Liver (tissue), 9 donors: ENCODE measurements around the gene MADCAM1. TPM values are rescaled to one million over a fixed set of nuclear protein-coding genes. Genes with fewer than 3 reads are reported as not detected.

ENCODE experiments used
- DNase-seq: peaks from one replicate; pipeline ENCODE4 v3.0.0-alpha.2; 2017; ENCODE audit warnings: low spot score
- H3K27ac ChIP-seq, 2 donors: one replicate each; pipeline ENCODE4 v1.7.0; 2013; ENCODE audit warnings: inconsistent platforms in 2 of 2, low read length in 2 of 2, control low read depth in 1 of 2, low read depth in 1 of 2, mild to moderate bottlenecking in 1 of 2
- H3K27me3 ChIP-seq, 4 donors: one replicate each; pipeline versions ENCODE4 v1.6.1 to v1.7.0; 2013; ENCODE audit warnings: low read length in 3 of 4, inconsistent platforms in 1 of 4, mild to moderate bottlenecking in 1 of 4, moderate library complexity in 1 of 4; ENCODE audit not compliant: control insufficient read depth in 4 of 4, insufficient read depth in 4 of 4
- H3K36me3 ChIP-seq, 4 donors: one replicate each; pipeline versions ENCODE4 v1.6.1 to v1.7.0; 2013; ENCODE audit warnings: low read length in 3 of 4, mild to moderate bottlenecking in 3 of 4, low read depth in 1 of 4, moderate library complexity in 1 of 4; ENCODE audit not compliant: control insufficient read depth in 4 of 4, insufficient read depth in 3 of 4
- H3K4me1 ChIP-seq, 4 donors: one replicate each; pipeline versions ENCODE4 v1.6.1 to v1.7.0; 2013; ENCODE audit warnings: low read length in 3 of 4, mild to moderate bottlenecking in 3 of 4, moderate library complexity in 1 of 4; ENCODE audit not compliant: control insufficient read depth in 4 of 4, insufficient read depth in 4 of 4
- H3K4me3 ChIP-seq, 3 donors: one replicate each; pipeline versions ENCODE4 v1.6.1 to v1.7.0; 2013; ENCODE audit warnings: low read length in 3 of 3, control low read depth in 1 of 3, low read depth in 1 of 3, mild to moderate bottlenecking in 1 of 3
- H3K9ac ChIP-seq, 2 donors: one replicate each; pipeline ENCODE4 v1.7.0; 2013; ENCODE audit warnings: low read length in 2 of 2, mild to moderate bottlenecking in 2 of 2, moderate library complexity in 2 of 2, control low read depth in 1 of 2, low read depth in 1 of 2
- H3K9me3 ChIP-seq, 4 donors: one replicate each; pipeline versions ENCODE4 v1.6.1 to v1.7.0; 2013; ENCODE audit warnings: low read length in 3 of 4; ENCODE audit not compliant: control insufficient read depth in 4 of 4
- EGR1 ChIP-seq, 2 donors: IDR thresholded peaks; 2 replicates each; pipeline ENCODE4 v1.6.1; 2016 to 2018; ENCODE audit warnings: antibody characterized with exemption in 2 of 2, low read depth in 2 of 2
- FOXA1 ChIP-seq: IDR thresholded peaks from 2 replicates; pipeline ENCODE4 v1.6.1; 2016; ENCODE audit warnings: antibody characterized with exemption
- FOXA2 ChIP-seq: IDR thresholded peaks from 2 replicates; pipeline ENCODE4 v1.6.1; 2016; ENCODE audit warnings: antibody characterized with exemption
- GABPA ChIP-seq, 2 donors: IDR thresholded peaks in 1 of 2; conservative IDR thresholded peaks in 1 of 2; 2 replicates each; pipeline ENCODE4 v1.6.1; 2016; ENCODE audit warnings: antibody characterized with exemption in 2 of 2, mild to moderate bottlenecking in 1 of 2, moderate library complexity in 1 of 2
- HNF4A ChIP-seq, 2 donors: conservative IDR thresholded peaks; 2 replicates each; pipeline ENCODE4 v1.6.1; 2016; ENCODE audit warnings: antibody characterized with exemption in 2 of 2, mild to moderate bottlenecking in 2 of 2
- HNF4G ChIP-seq: IDR thresholded peaks from 2 replicates; pipeline ENCODE4 v1.6.1; 2016; ENCODE audit warnings: antibody characterized with exemption
- SP1 ChIP-seq: IDR thresholded peaks from 2 replicates; pipeline ENCODE4 v1.6.1; 2018; ENCODE audit warnings: antibody characterized with exemption, mild to moderate bottlenecking
- TAF1 ChIP-seq: conservative IDR thresholded peaks from 2 replicates; pipeline ENCODE4 v1.6.1; 2016; ENCODE audit warnings: antibody characterized with exemption, mild to moderate bottlenecking
- WGBS: extraction: QIAGEN DNeasy Blood & Tissue Kit; methylation state at CpG from one replicate; pipeline ENCODE4 v1.1.7; 2013; 5-methylcytosine and 5-hydroxymethylcytosine counted together
- polyA plus RNA-seq, 2 donors: library from polyadenylated mRNA; stranded (reverse) in 1 of 2; unstranded in 1 of 2; fragments of 200-250 nt in 1 of 2; fragments of >200 nt in 1 of 2; fragmentation: Nextera tagmentation in 1 of 2; extraction: Ambion mirVana in 1 of 2; gene quantifications; one replicate each; pipeline versions ENCODE4 v1.2.1 to v1.2.3, GENCODE V29; 2013 to 2015
- total RNA-seq, 2 donors: library from RNA; depleted of rRNA; stranded (reverse); fragments of >200 nt; gene quantifications; one replicate each; pipeline ENCODE4 v1.2.3, GENCODE V29; 2014
- TF ChIP-seq, protein P1 (sequence below): IDR thresholded peaks from 2 replicates; pipeline ENCODE4 v1.6.1; 2016; ENCODE audit warnings: antibody characterized with exemption
- TF ChIP-seq, protein P2 (sequence below): IDR thresholded peaks from 2 replicates; pipeline ENCODE4 v1.6.1; 2016; ENCODE audit warnings: antibody characterized with exemption
- TF ChIP-seq, protein P3 (sequence below): IDR thresholded peaks from 2 replicates; pipeline ENCODE4 v1.6.1; 2016; ENCODE audit warnings: antibody characterized with exemption
- TF ChIP-seq, protein P4 (sequence below): fragments of 150-350 bp; IDR thresholded peaks from 2 replicates; pipeline ENCODE4 v1.5.1; 2017; ENCODE audit warnings: improper control_type of control experiment, low read depth, low read length; ENCODE audit not compliant: missing input control
- donor health status: healthy.
- donor health status: healthy.
- donor health status: healthy.
- donor health status: healthy.
- donor health status: healthy.

MADCAM1 gene
- total and polyA plus RNA-seq, 4 donors, result 0.17 to 0.32 (median 0.24) TPM

GRCh38 chr19:513368-514165 is 17.3 kb downstream of the MADCAM1 start:
- no peak overlapping the region for H3K27ac ChIP-seq
- no peak for DNase-seq
- H3K9me3 ChIP-seq, result no peaks in the 10 kb centered on the region
- H3K4me1 ChIP-seq, result peaks cover 0 to 9% (median 4%) of the 10 kb centered on the region in 4 donors
- WGBS, result 82% methylated on average over 10 of the region's 10 CpGs
- H3K9ac ChIP-seq, result no peak overlapping the region
- H3K27me3 ChIP-seq, result no peaks in the 10 kb centered on the region
- H3K4me3 ChIP-seq, result no peak overlapping the region
- H3K36me3 ChIP-seq, result no peaks in the 10 kb centered on the region
- TF ChIP-seq FOXA2 (no peak), GABPA (IDR thresholded peaks at IDR 0.05 in 1 of 2, conservative IDR thresholded peaks at IDR 0.05 in 1 of 2) (no peak), SP1 (no peak)
- TF ChIP-seq, protein P1, sequence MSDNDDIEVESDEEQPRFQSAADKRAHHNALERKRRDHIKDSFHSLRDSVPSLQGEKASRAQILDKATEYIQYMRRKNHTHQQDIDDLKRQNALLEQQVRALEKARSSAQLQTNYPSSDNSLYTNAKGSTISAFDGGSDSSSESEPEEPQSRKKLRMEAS, result no peak
- TF ChIP-seq, protein P2, sequence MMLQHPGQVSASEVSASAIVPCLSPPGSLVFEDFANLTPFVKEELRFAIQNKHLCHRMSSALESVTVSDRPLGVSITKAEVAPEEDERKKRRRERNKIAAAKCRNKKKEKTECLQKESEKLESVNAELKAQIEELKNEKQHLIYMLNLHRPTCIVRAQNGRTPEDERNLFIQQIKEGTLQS, result no peak

- WGBS, result 96% methylated on average over 9 of the region's 9 CpGs
These were observed 17.9 kb downstream of the MADCAM1 start for GRCh38 chr19:514166-514663.

More at GRCh38 chr19:514166-514663, 17.9 kb downstream of the MADCAM1 start:
- H3K4me3 ChIP-seq, result no peak overlapping the region
- no peaks in the 10 kb centered on the region for H3K9me3 ChIP-seq
- no peak overlapping the region for H3K27ac ChIP-seq
- no peak overlapping the region for H3K9ac ChIP-seq
- peaks cover 0 to 5% (median 2%) of the 10 kb centered on the region in 4 donors for H3K4me1 ChIP-seq
- H3K27me3 ChIP-seq, result no peaks in the 10 kb centered on the region
- DNase-seq, result no peak
- H3K36me3 ChIP-seq, result no peaks in the 10 kb centered on the region
- TF ChIP-seq, protein P3, sequence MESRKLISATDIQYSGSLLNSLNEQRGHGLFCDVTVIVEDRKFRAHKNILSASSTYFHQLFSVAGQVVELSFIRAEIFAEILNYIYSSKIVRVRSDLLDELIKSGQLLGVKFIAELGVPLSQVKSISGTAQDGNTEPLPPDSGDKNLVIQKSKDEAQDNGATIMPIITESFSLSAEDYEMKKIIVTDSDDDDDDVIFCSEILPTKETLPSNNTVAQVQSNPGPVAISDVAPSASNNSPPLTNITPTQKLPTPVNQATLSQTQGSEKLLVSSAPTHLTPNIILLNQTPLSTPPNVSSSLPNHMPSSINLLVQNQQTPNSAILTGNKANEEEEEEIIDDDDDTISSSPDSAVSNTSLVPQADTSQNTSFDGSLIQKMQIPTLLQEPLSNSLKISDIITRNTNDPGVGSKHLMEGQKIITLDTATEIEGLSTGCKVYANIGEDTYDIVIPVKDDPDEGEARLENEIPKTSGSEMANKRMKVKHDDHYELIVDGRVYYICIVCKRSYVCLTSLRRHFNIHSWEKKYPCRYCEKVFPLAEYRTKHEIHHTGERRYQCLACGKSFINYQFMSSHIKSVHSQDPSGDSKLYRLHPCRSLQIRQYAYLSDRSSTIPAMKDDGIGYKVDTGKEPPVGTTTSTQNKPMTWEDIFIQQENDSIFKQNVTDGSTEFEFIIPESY, result no peak
- TF ChIP-seq SP1 (no peak), TAF1 (no peak), HNF4A (conservative IDR thresholded peaks at IDR 0.05) (no peak), HNF4G (no peak), EGR1 (IDR thresholded peaks at IDR 0.05; ENCODE audit: low read depth in 2 of 2) (no peak), FOXA2 (no peak), FOXA1 (no peak)
- TF ChIP-seq, protein P4, sequence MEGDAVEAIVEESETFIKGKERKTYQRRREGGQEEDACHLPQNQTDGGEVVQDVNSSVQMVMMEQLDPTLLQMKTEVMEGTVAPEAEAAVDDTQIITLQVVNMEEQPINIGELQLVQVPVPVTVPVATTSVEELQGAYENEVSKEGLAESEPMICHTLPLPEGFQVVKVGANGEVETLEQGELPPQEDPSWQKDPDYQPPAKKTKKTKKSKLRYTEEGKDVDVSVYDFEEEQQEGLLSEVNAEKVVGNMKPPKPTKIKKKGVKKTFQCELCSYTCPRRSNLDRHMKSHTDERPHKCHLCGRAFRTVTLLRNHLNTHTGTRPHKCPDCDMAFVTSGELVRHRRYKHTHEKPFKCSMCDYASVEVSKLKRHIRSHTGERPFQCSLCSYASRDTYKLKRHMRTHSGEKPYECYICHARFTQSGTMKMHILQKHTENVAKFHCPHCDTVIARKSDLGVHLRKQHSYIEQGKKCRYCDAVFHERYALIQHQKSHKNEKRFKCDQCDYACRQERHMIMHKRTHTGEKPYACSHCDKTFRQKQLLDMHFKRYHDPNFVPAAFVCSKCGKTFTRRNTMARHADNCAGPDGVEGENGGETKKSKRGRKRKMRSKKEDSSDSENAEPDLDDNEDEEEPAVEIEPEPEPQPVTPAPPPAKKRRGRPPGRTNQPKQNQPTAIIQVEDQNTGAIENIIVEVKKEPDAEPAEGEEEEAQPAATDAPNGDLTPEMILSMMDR, result no peak
- TF ChIP-seq, protein P2, result no peak
